Measurements from ENCODE around the gene CD59. TPM values are rescaled to one million over a fixed set of nuclear protein-coding genes. Genes with fewer than 3 reads are reported as not detected.

CD59 gene
- total RNA-seq, 3 donors from 2014 or later = 296 to 563 (median 375) TPM

DNA sequence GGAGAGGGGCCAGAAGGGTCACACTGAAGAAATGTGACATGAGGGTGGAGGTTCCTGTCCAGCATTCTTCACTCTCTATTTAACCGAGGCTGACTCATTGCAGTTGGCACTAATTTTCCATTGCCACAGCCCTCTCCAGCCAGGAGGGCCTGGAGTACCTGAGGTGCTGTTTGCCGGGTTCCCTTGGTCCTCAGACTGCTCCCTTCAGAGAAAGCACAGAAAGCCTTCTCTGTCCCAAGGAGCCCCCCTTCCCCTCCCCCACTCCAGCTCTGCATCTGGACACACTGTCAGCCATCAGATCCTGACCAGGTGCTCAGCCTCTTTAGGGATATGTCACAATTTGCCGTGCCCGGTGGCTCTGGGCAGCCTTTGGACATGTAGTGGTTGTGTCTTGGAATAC lies 32.4 kb downstream of the CD59 start:
- DNase-seq (ENCODE audit: low spot score in 2 of 2) = peak in 1 of 2 donors; percentile 63
- intact Hi-C loops (cut with DNase I; ENCODE audit: low total_unique reads) = no loop called here
- H3K27ac ChIP-seq = peak overlapping the region; percentile 88 to 89

GRCh38 chr11:33703234-33703633 lies 33.0 kb downstream of the CD59 start:
- Histone ChIP-seq H3K27ac (peak overlapping the region; percentile 88 to 89), H3K4me3 (no peak overlapping the region), H3K27me3 (no peaks in the 10 kb centered on the region), H3K36me3 (no peaks in the 10 kb centered on the region), H3K9me3 (no peaks in the 10 kb centered on the region), H3K4me1 (peaks cover 11 to 34% of the 10 kb centered on the region in 2 donors)
- intact Hi-C loops (cut with DNase I; ENCODE audit: low total_unique reads) = no loop called here
- DNase-seq (ENCODE audit: low spot score in 2 of 2) = no peak
- TF ChIP-seq POLR2A (IDR thresholded peaks at IDR 0.05) (no peak), POLR2AphosphoS5 (IDR thresholded peaks at IDR 0.05) (no peak)
- TF ChIP-seq, protein P1, sequence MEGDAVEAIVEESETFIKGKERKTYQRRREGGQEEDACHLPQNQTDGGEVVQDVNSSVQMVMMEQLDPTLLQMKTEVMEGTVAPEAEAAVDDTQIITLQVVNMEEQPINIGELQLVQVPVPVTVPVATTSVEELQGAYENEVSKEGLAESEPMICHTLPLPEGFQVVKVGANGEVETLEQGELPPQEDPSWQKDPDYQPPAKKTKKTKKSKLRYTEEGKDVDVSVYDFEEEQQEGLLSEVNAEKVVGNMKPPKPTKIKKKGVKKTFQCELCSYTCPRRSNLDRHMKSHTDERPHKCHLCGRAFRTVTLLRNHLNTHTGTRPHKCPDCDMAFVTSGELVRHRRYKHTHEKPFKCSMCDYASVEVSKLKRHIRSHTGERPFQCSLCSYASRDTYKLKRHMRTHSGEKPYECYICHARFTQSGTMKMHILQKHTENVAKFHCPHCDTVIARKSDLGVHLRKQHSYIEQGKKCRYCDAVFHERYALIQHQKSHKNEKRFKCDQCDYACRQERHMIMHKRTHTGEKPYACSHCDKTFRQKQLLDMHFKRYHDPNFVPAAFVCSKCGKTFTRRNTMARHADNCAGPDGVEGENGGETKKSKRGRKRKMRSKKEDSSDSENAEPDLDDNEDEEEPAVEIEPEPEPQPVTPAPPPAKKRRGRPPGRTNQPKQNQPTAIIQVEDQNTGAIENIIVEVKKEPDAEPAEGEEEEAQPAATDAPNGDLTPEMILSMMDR (IDR thresholded peaks at IDR 0.05) = no peak

More for the DNA sequence above, 32.4 kb downstream of the CD59 start:
- Histone ChIP-seq H3K4me3 (no peak overlapping the region), H3K9me3 (no peaks in the 10 kb centered on the region), H3K27me3 (no peaks in the 10 kb centered on the region), H3K36me3 (no peaks in the 10 kb centered on the region), H3K4me1 (peaks cover 11 to 34% of the 10 kb centered on the region in 2 donors)
- TF ChIP-seq POLR2A (IDR thresholded peaks at IDR 0.05) = no peak
- TF ChIP-seq, protein P1 (IDR thresholded peaks at IDR 0.05) = no peak
- peak in 1 of 3 donors; percentile 23 for TF ChIP-seq POLR2AphosphoS5 (IDR thresholded peaks at IDR 0.05)

DNA sequence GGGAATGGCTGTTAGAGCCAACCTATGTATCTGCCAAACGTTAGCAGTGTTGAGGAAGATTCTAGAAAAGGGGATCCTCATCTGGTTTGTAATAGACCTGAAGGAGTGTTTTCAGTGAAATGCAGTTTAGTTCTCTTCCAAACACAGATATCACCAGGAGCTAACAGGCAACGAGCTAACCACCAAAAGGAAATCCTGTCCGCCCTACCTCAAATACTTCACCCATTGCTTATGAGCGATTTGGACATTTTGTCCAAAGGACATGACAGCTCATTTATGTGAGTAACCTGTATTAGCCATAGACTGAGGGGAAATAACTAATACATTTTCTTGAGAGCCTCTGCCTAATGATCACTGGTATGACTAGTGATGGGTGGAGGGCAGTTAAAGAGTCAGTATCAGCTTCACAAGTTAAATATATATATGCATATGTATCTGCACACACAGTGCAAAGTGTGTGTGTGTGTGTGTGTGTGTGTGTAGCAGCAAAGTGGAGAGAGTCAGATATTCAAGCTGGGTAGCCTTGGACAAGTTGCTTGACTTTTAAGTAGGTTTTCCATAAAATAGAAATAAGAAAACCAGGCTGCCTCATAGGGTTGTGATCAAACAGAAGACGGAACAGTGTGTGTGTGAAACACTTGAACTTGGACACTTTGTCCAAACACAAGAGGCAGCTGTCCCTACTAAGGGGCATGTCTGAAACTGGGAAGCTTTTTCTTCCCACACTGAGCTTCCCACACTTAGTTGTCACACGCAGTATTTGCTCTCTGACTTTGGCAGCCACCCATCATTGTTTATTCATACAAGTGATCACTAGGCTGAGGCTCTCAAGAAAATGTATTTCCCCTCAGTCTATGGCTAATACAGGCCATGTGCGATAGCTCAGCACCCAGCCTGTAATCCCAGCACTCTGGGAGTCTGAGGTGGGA lies 34.7 kb downstream of the CD59 start:
- H3K36me3 ChIP-seq = no peaks in the 10 kb centered on the region
- peak in 1 of 2 donors; percentile 60 for DNase-seq (ENCODE audit: low spot score in 2 of 2)
- H3K9me3 ChIP-seq = no peaks in the 10 kb centered on the region
- H3K4me3 ChIP-seq = peak overlapping the region; percentile 46 to 71 (median 60)
- peak in 2 of 3 donors; percentile 3 to 34 for TF ChIP-seq POLR2AphosphoS5 (IDR thresholded peaks at IDR 0.05)
- no peak for TF ChIP-seq POLR2A (IDR thresholded peaks at IDR 0.05)
- TF ChIP-seq, protein P1 (IDR thresholded peaks at IDR 0.05) = peak in 1 of 3 donors; percentile 9
- H3K27me3 ChIP-seq = no peaks in the 10 kb centered on the region
- H3K4me1 ChIP-seq = peaks cover 11 to 25% of the 10 kb centered on the region in 2 donors
- peak overlapping the region; percentile 88 to 89 for H3K27ac ChIP-seq
- intact Hi-C loops (cut with DNase I; ENCODE audit: low total_unique reads) = no loop called here

- TF ChIP-seq, protein P1 (IDR thresholded peaks at IDR 0.05) = no peak
- TF ChIP-seq POLR2AphosphoS5 (IDR thresholded peaks at IDR 0.05) = peak; percentile 55 to 77 (median 75)
- peak; percentile 93 to 95 for DNase-seq (ENCODE audit: low spot score in 2 of 2)
- Histone ChIP-seq H3K4me1 (peaks cover 8 to 24% of the 10 kb centered on the region in 2 donors), H3K9me3 (no peaks in the 10 kb centered on the region), H3K36me3 (no peaks in the 10 kb centered on the region), H3K4me3 (peak within 1 kb of the TSS; percentile 46 to 71 (median 60)), H3K27ac (peak within 1 kb of the TSS; percentile 88 to 89), H3K27me3 (no peaks in the 10 kb centered on the region)
- intact Hi-C loops (cut with DNase I; ENCODE audit: low total_unique reads) = no loop called here
Observed at GRCh38 chr11:33700502-33701271, 35.5 kb downstream of the CD59 start, which contains the start of gene C11orf91. C11orf91 (minus strand) TSS chr11:33700826; CDS start chr11:33700740, 86 bp downstream.
